Endothelial cell of umbilical vein (primary cell): ENCODE results near the gene KIN. TPM values are rescaled to one million over a fixed set of nuclear protein-coding genes. Genes with fewer than 3 reads are reported as not detected.

Experiments used
- BruUV-seq: library from RNA; stranded (reverse); fragments of 400-500 nt; replicated peaks from 2 replicates; lab custom pipeline; 2021; lab: Mats Ljungman, UMichigan
- CTCF ChIA-PET: fragments of 300-600, 350-600 bp; sonication (Branson Sonifier 250); formaldehyde crosslinking; loops from one replicate; lab custom pipeline; 2021; ENCODE audit warnings: antibody characterized with exemption, inconsistent platforms; lab: Charles Lee
- POLR2A ChIA-PET: fragments of 300-600, 350-600 bp; sonication (Branson Sonifier 250); formaldehyde crosslinking; loops from one replicate; lab custom pipeline; 2021; ENCODE audit warnings: antibody characterized with exemption, inconsistent platforms; lab: Charles Lee
- DNase-seq: peaks from one replicate; pipeline ENCODE4 v3.0.0-alpha.2; 2011; ENCODE audit warnings: low read depth, low spot score
- FAIRE-seq: peaks from 2 replicates; lab custom pipeline; 2011; peaks lifted over from hg19 to GRCh38; lab: Jason Lieb, UNC
- H2AFZ ChIP-seq: 2 replicates; pipeline ENCODE4 v1.6.0; 2012; ENCODE audit warnings: low read depth, low read length, control low read depth, inconsistent platforms
- H3K27ac ChIP-seq: 2 replicates; pipeline ENCODE4 v1.5.1; 2011; ENCODE audit warnings: low read depth, mild to moderate bottlenecking, control low read depth, low read length, moderate library complexity; ENCODE audit not compliant: insufficient read depth
- H3K27me3 ChIP-seq, 2 experiments: 2 replicates each; pipeline versions ENCODE4 v1.6.0 to v1.6.1; 2011; ENCODE audit warnings: low read length in 2 of 2, mixed read lengths in 1 of 2; ENCODE audit not compliant: control insufficient read depth in 2 of 2, insufficient read depth in 2 of 2
- H3K36me3 ChIP-seq, 2 experiments: 2 replicates in 1 of 2; 3 replicates in 1 of 2; pipeline ENCODE4 v1.5.1; 2011; ENCODE audit warnings: low read length in 2 of 2, mild to moderate bottlenecking in 1 of 2, moderate library complexity in 1 of 2; ENCODE audit not compliant: control insufficient read depth in 2 of 2, insufficient read depth in 2 of 2; ENCODE audit errors: extremely low read depth in 1 of 2
- H3K4me1 ChIP-seq: 3 replicates; pipeline ENCODE4 v1.5.1; 2011; ENCODE audit warnings: mild to moderate bottlenecking, low read length; ENCODE audit not compliant: control insufficient read depth, insufficient read depth; ENCODE audit errors: extremely low read depth
- H3K4me2 ChIP-seq: 2 replicates; pipeline ENCODE4 v1.6.1; 2011; ENCODE audit warnings: low read length, control low read depth, mixed read lengths; ENCODE audit not compliant: insufficient read depth
- H3K4me3 ChIP-seq, 3 experiments: fragments of 200-600 bp in 1 of 3; sonication (generic), shearing (Covaris generic) in 1 of 3; replicated peaks in 1 of 3; 2 replicates each; pipeline ENCODE4 v1.5.1; 2011 to 2016; ENCODE audit warnings: control low read depth in 3 of 3, low read length in 3 of 3, mild to moderate bottlenecking in 2 of 3, inconsistent platforms in 1 of 3, low read depth in 1 of 3, moderate library complexity in 1 of 3; ENCODE audit not compliant: insufficient read depth in 1 of 3
- H3K79me2 ChIP-seq: 2 replicates; pipeline ENCODE4 v1.6.0; 2012; ENCODE audit warnings: low read length, inconsistent platforms; ENCODE audit not compliant: control insufficient read depth, insufficient read depth
- H3K9ac ChIP-seq: replicated peaks from 2 replicates; pipeline ENCODE3; 2011; ENCODE audit warnings: low read length, control low read depth; ENCODE audit not compliant: insufficient read depth; ENCODE audit errors: extremely low read depth
- H3K9me1 ChIP-seq: replicated peaks from 3 replicates; pipeline ENCODE4 v1.6.0; 2011; ENCODE audit warnings: mild to moderate bottlenecking, low read length; ENCODE audit not compliant: control insufficient read depth, insufficient read depth; ENCODE audit errors: extremely low read depth
- H3K9me3 ChIP-seq: replicated peaks from 2 replicates; pipeline ENCODE4 v1.5.1; 2012; ENCODE audit warnings: low read length, inconsistent platforms; ENCODE audit not compliant: control insufficient read depth, insufficient read depth
- H4K20me1 ChIP-seq: replicated peaks from 2 replicates; pipeline ENCODE3; 2011; ENCODE audit warnings: mild to moderate bottlenecking, low read length; ENCODE audit not compliant: control insufficient read depth, insufficient read depth; ENCODE audit errors: extremely low read depth
- CTCF ChIP-seq, 2 donors: IDR thresholded peaks; 1 replicate in 1 of 2; 2 replicates in 1 of 2; pipeline ENCODE4 v1.5.1; 2011; ENCODE audit warnings: low read length in 2 of 2, mild to moderate bottlenecking in 2 of 2, moderate library complexity in 2 of 2, control low read depth in 1 of 2, inconsistent platforms in 1 of 2, low read depth in 1 of 2; ENCODE audit not compliant: insufficient read depth in 1 of 2; ENCODE audit errors: extremely low read depth in 1 of 2
- EZH2 ChIP-seq: IDR thresholded peaks from 2 replicates; pipeline ENCODE4 v1.6.1; 2012; ENCODE audit warnings: borderline replicate concordance, low read depth, mild to moderate bottlenecking, moderate library complexity, low read length, inconsistent platforms; ENCODE audit not compliant: severe bottlenecking
- FOS ChIP-seq: IDR thresholded peaks from 2 replicates; pipeline ENCODE4 v1.6.1; 2011; ENCODE audit warnings: mild to moderate bottlenecking, low read length, moderate library complexity, borderline replicate concordance; ENCODE audit not compliant: insufficient read depth
- GATA2 ChIP-seq: IDR thresholded peaks from 2 replicates; pipeline ENCODE4 v1.7.0; 2011; ENCODE audit warnings: low read depth, mild to moderate bottlenecking, moderate library complexity, mixed read lengths, low read length; ENCODE audit not compliant: insufficient read length, insufficient read depth
- JUN ChIP-seq: IDR thresholded peaks from 2 replicates; pipeline ENCODE4 v1.6.1; 2011; ENCODE audit warnings: borderline replicate concordance, low read depth; ENCODE audit not compliant: insufficient read length, insufficient read depth
- MAX ChIP-seq: IDR thresholded peaks from 2 replicates; pipeline ENCODE4 v1.6.1; 2011; ENCODE audit not compliant: insufficient read depth, insufficient read length
- MYC ChIP-seq: IDR thresholded peaks from one replicate; pipeline ENCODE4 v1.6.1; 2011; ENCODE audit warnings: mild to moderate bottlenecking, low read depth, low read length
- POLR2A ChIP-seq: IDR thresholded peaks from 2 replicates; pipeline ENCODE4 v1.6.1; 2012; ENCODE audit warnings: low read depth, mild to moderate bottlenecking, control low read depth, low read length
- POLR2AphosphoS5 ChIP-seq: IDR thresholded peaks from 2 replicates; pipeline ENCODE4 v1.6.1; 2012; ENCODE audit warnings: low read depth, mild to moderate bottlenecking, control low read depth, low read length, moderate library complexity; ENCODE audit not compliant: insufficient read depth
- dilution Hi-C: fragments of 300-500 bp; cut with MboI; formaldehyde crosslinking; loops from one replicate; pipeline ENCODE4 v1.15.0; 2019; ENCODE audit warnings: low sequenced_read_pairs; ENCODE audit not compliant: extremely low pct_ligation_motif_present
- intact Hi-C: fragments of 100-400 bp; cut with micrococcal nuclease; formaldehyde crosslinking; loops from one replicate; pipeline ENCODE4 v1.10.0; 2022
- polyA plus RNA-seq, 4 experiments: library from polyadenylated mRNA; depleted of rRNA in 3 of 4; stranded (reverse) in 3 of 4; unstranded in 1 of 4; fragments of >200 nt; gene quantifications; 2 replicates each; pipeline versions ENCODE4 v1.2.1 to v1.2.3, GENCODE V29; 2011 to 2012; ENCODE audit warnings: missing spikeins in 1 of 4
- total RNA-seq: library from RNA; stranded (reverse); gene quantifications from 2 replicates; pipeline ENCODE4 v1.2.3, GENCODE V29; 2021

Gene KIN
- total and polyA plus RNA-seq, 2 donors (not counting 3 experiments of a cell fraction or from before 2014, with no cell fraction given): 2.6 to 14.4 TPM

GRCh38 chr10:7720478-7720877 is 67.3 kb downstream of the KIN start:
- POLR2A ChIA-PET: no interaction called here
- CTCF ChIA-PET: no interaction called here
- Histone ChIP-seq H3K4me1 (no peaks in the 10 kb centered on the region), H2AFZ (no peak overlapping the region), H3K4me3 (no peak overlapping the region), H4K20me1 (no peaks in the 10 kb centered on the region), H3K27ac (no peak overlapping the region), H3K9me1 (no peaks in the 10 kb centered on the region), H3K9me3 (no peaks in the 10 kb centered on the region), H3K27me3 (no peaks in the 10 kb centered on the region), H3K9ac (no peak overlapping the region), H3K79me2 (no peaks in the 10 kb centered on the region), H3K4me2 (no peak overlapping the region), H3K36me3 (no peaks in the 10 kb centered on the region)
- intact Hi-C loops (no loop called here), dilution Hi-C loops (no loop called here)
- BruUV-seq: no TSS peak
- FAIRE-seq (no peak), DNase-seq (no peak)
- TF ChIP-seq FOS (no peak), MAX (no peak), JUN (no peak), CTCF (IDR thresholded peaks at IDR 0.05; ENCODE audit: extremely low read depth in 1 of 2, insufficient read depth in 1 of 2, low read depth in 1 of 2, low read length in 2 of 2) (no peak), POLR2A (no peak), GATA2 (no peak), EZH2 (no peak), POLR2AphosphoS5 (no peak), MYC (no peak)
